Activated CD8-positive, alpha-beta memory T cell treated with anti-CD3 and anti-CD28 coated beads, Interleukin-2, amount 50 U/mL, for 4 hours (primary cell): Measurements from ENCODE around the gene POLH.
"Not testable (repeated sequence)": the region's sequence is repeated elsewhere in the genome, so short reads cannot be mapped to it uniquely, and the experiment has no call there.

Experiments used
- DNase-seq: peaks from one replicate; pipeline ENCODE4 v3.0.0-alpha.2; 2020

Gene POLH

GRCh38 chr6:43608310-43608763, 32.4 kb downstream of the POLH start:
- DNase-seq, result peak; percentile 63

DNA sequence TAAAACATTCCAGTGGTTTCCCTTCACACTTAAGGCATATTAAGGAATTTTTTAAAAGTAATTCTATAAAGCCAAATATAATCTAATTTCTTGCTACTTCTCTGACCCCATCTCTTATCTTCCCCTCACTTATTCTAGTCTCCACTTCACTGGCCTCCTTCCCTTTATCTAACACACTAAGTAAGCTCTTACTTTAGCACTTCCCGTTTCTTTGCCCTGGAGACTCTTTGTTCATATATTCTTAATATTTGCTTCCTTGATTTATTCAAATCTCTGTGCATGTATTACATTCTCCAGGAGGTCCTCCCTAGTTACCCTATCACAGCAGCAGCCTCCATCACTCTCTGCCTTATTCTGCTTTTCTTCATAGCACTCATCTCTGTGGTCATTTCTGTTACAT, 32.8 kb downstream of the POLH start:
- no peak for DNase-seq

DNA sequence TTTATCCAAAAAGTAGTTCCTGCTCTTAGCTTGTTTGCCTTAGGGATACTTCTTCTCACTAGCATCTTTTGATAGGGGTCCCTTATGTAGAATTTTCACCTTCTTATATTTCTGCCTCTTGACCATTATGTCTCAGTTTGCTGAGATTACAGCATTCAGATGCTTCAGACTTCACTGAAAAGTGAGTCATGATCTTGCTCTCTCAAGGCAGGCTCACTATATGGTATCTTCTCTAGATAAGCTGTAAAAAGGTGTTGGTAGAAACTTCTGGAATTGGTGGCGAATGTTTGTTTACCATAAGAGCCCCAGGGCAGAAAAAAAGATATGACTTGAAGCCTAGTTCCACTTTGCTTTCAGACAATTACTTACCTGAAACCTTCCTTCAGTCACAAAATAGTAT, 33.4 kb downstream of the POLH start:
- DNase-seq, result no peak

DNA sequence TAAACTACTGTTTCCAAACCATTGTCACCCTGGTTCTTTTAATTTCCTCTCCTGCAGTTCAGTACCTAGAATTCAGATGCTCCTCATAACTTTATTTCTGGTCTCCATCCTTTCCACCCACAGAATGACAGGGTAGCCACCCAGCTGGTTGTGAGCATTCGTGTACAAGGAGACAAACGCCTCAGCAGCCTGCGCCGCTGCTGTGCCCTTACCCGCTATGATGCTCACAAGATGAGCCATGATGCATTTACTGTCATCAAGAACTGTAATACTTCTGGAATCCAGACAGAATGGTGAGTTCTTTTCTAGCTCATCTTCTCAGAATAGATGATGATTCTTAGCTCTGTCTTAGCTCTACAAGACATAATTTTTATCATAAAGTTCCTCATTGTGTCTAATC, 34.4 kb downstream of the POLH start:
- no peak for DNase-seq

DNA sequence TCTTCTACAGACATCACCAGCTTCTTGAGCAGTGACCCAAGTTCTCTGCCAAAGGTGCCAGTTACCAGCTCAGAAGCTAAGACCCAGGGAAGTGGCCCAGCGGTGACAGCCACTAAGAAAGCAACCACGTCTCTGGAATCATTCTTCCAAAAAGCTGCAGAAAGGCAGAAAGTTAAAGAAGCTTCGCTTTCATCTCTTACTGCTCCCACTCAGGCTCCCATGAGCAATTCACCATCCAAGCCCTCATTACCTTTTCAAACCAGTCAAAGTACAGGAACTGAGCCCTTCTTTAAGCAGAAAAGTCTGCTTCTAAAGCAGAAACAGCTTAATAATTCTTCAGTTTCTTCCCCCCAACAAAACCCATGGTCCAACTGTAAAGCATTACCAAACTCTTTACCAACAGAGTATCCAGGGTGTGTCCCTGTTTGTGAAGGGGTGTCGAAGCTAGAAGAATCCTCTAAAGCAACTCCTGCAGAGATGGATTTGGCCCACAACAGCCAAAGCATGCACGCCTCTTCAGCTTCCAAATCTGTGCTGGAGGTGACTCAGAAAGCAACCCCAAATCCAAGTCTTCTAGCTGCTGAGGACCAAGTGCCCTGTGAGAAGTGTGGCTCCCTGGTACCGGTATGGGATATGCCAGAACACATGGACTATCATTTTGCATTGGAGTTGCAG, 37.9 kb downstream of the POLH start:
- no peak for DNase-seq

DNA sequence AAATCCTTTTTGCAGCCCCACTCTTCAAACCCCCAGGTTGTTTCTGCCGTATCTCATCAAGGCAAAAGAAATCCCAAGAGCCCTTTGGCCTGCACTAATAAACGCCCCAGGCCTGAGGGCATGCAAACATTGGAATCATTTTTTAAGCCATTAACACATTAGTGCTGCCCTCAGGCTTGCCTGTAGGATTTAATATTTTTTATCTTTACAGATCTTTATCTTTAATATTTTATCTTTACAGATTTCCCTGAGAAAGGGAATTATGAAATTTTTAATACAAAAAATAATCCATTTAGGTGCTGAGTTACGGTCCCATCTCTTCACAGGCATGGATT, 38.4 kb downstream of the POLH start:
- DNase-seq, result no peak

DNA sequence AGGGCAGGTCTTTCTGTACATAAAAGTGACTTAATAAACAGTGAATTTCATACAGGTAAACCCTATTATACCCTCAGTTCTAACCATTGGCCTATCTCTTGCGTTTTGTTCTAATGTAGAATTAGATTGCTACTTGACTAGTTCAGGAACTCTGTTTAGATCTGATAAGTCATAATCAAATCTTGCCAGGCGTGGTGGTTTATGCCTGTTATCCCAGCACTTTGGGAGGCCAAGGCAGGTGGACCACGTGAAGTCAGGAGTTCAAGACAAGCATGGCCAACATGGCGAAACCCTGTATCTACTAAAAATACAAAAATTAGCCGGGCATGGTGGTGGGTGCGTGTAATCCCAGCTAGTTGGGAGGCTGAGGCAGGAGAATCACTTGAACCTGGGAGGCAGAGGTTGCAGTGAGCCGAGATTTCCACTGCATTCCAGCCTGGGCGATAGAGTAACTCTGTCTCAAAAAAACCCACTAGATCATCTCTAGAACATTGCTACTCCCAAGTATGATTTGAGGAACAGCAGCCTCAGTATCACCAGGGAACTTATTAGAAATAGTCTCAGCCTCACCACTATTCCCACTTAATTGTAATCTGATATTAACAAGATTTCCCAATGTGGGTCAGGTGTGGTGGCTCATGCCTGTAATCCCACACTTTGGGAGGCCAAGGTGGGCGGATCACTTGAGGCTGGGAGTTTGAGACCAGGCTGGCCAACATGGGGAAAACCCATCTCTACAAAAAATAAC, 40.9 kb downstream of the POLH start:
- no peak for DNase-seq

DNA sequence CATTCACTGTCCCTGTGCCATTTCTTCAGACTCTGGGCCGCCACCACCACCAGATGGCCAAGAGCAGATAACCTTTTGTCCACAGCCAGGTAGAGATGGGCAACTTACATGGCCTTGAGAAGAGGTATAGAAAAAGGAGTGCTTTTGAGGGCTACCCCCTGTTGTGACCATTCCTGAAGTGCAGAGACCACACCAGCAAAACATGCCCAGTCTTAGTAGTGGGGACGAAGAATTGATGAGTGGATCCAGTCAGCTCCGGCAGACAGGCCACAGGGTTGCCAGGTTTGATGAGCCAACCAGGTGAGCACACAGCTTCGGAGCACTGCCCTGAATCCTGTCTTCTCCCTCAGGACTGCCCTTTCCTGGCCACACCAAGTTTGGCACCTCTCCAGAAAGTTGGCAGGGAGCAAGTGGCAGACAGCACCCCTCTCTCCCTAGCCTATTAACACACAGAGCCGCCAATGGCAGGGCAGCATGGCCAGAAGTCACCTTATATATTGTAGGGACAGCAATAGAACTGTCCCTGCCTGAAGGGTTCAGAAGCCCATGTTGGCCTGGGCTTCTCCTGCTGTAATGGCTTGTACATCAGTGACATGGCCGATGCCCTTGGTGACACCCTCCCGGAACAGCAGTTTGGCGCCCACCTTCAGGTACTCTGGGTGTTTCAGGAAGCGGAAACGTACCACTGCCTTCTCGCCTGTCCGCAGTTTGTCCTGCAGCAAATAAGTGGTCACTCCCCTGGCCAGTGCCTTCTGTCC, 45.3 kb downstream of the POLH start:
- no peak for DNase-seq

GRCh38 chr6:43621836-43622180, 45.8 kb downstream of the POLH start:
- DNase-seq, result no peak

GRCh38 chr6:43622541-43622940, 46.6 kb downstream of the POLH start:
- DNase-seq, result no peak

GRCh38 chr6:43623880-43624785, 48.1 kb downstream of the POLH start:
- DNase-seq, result no peak

DNA sequence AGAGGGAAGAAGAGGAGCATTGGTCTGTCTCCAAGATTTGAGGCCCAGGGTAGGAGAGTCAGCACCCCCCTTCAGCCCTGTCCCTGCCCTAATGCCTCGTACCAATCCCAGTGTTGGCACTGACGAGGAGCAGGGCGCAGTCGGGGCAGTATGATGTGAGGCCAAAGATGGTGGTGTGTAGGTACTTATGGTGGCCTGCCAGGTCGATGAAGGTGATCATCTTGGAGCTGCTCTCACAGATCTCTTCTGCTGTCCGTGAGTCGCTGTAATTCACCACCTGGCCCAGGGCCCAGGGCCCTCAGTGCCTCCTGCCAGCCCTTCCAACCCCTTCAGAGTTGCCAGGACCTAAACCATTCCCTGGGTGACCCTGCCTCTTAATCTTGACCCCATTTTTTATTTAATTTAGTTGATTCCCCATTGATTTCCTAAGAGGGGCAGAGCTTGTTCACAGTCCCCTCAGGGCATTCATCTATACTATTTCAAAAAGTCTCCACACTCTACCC, 48.9 kb downstream of the POLH start:
- no peak for DNase-seq

DNA sequence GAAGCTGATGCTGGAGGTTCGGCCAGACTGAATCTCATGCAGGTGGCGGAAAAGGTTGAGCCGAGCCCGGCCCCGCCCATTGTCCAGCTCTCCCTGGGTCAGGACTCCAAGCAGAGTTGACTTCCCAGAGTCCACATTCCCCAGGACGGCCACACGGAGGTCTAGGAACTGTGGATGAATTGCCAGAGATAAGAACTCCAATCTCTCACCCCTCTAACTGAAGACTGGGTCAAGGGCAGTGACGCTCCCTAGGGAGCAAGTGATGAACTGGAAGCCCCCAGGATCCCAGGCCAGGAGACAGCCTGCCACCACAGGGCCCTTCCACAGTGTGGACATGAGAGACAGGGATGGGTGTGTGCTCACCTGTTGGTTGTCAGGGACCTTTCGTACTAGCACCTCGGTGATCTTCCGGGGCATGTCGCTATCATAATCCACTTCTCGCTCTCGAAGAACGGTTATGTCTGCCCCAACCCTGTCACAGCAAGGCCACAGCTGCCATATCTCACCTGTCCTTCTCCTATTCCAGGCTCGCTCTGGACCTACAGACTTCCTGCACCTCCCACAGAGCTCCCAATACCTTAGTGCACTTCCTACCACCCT, 49.5 kb downstream of the POLH start:
- no peak for DNase-seq

DNA sequence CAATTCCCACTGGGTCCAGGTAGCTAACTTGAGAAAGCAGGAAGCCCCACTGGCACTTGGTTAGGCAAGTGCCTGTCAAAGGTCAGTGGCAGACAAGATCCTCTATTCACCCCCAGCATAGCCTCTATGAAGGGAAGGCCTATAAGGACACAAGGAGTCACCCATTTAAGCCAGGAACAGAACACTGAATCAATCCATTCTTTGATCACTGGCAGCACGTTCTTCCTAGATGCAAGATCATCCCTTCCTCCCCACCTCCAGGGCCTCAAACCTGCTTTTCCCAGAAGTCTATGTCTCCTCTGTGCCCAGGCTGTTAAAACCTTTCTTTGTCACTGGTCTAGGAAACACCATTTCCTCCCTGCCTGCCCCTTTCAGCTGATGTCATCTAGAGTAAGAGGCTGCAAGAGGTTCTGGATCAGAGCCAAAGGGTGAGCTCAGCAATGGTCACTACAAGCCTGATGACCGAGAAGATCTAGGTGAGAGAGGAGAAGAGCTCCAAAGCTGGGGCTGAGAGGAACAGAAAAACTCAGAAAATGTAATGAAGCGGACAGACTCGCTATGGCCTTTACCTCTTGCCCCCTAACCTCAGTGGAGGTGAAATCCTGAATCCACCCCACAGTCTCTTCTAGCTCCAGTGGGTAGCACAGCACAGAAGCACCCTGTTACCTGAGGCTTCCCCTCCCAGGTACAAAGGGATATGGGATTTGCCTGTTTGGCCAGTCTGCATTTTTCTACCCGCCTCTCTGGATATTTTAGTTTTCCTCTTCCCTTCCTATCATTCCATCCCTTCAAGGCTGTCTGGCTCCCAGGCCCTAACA, 51.2 kb downstream of the POLH start:
- DNase-seq, result no peak

GRCh38 chr6:43628393-43629103, 52.6 kb downstream of the POLH start:
- peak; percentile 45 for DNase-seq

DNA sequence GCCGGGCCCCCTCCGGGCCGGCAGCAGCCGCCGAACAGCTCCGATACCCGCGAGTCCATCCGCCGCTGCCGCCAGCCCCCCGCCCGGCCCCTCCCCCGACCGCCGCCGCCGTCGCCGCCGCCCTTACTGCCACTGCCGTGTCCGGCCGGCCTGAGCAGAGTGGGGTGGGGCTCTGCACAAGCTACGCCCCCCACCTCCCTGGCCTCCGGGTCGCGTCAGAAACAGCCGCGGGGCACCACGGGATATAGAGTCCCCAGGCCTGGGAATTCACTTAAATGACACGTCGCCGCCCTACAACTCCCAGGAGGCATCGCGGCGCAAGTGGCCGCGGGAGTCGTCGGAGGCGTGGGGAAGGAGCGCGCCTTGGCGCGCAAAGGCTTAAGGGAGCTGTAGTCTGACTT, 53.1 kb downstream of the POLH start, which contains the start of gene GTPBP2:
TSS of gene GTPBP2 (minus strand) at position 161 of the 401 bp plus-strand sequence. CDS start at position 59, 102 bp downstream.
- peak; percentile 95 for DNase-seq

GRCh38 chr6:43629505-43630300, 53.7 kb downstream of the POLH start:
- peak; percentile 81 for DNase-seq

DNA sequence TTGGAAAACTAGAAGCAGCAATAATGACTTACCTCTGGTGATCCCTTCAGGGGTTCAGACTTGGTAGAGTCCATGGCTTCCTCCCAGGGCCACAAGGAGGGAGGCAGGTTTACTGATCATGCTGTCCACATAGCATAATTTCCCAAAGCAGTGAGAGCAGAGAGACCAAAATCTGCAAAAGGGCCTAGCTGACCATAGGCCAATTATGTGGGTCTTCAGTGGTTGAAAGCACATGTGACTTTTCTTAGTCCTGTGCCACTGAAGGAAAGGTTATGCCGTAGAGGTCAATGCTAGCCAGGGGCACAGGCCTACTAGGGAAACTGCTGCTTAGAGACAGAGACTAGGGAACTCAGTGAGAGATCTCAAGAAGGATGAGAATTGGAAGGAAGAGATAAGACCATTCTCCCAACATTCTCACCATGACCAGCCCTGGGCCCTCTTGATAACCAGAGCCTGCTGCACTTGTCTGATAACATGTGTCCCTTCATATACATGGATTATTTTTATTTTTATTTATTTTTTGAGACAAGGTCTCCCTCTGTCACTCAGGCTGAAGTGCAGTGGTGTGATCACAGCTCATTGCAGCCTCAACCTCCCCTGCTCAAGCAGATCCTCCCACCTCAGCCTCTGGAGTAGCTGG, 55.1 kb downstream of the POLH start:
- DNase-seq, result no peak

DNA sequence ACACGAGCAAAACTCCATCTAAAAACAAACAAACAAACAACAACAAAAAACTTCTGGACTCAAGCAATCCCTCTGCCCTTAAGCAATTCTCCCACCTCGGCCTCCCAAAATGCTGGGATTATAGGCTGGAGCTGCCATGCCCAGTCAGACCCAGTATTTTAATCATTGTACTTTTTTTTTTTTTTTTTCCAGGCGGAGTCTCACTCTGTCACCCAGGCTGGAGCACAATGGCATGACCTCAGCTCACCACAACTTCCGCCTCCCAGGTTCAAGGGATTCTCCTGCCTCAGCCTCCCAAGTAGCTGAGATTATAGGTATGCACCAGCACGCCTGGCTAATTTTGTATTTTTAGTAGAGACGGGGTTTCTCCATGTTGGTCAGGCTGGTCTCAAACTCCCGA, 57.0 kb downstream of the POLH start:
- DNase-seq, result not testable (repeated sequence)
